Subcutaneous adipose tissue (tissue), 4 donors: ENCODE measurements around the gene LIPA. TPM values are rescaled to one million over a fixed set of nuclear protein-coding genes. Genes with fewer than 3 reads are reported as not detected.

Source experiments
- CTCF ChIP-seq: fragments of 450-650 bp; IDR thresholded peaks from one replicate; pipeline ENCODE4 v1.5.1; 2016; ENCODE audit warnings: low read depth, mild to moderate bottlenecking, control low read depth, antibody characterized with exemption, moderate library complexity
- total RNA-seq, 4 donors: library from RNA; depleted of rRNA; stranded (reverse); fragments of >200 nt; gene quantifications; one replicate each; pipeline ENCODE4 v1.1.0, GENCODE V29; 2016

Gene LIPA
- total RNA-seq, 4 donors from 2014 or later = 77.2 to 1,001 (median 137) TPM

- no peak for TF ChIP-seq CTCF
Observed at GRCh38 chr10:89245802-89246201, 5.8 kb downstream of the LIPA start.

- TF ChIP-seq CTCF = no peak
Observed at GRCh38 chr10:89242840-89243568, 8.6 kb downstream of the LIPA start.

- TF ChIP-seq CTCF = no peak
Observed at GRCh38 chr10:89242345-89242684, 9.3 kb downstream of the LIPA start.

GRCh38 chr10:89241486-89242344 is 9.9 kb downstream of the LIPA start:
- TF ChIP-seq CTCF = no peak

GRCh38 chr10:89241026-89241425 is 10.5 kb downstream of the LIPA start:
- TF ChIP-seq CTCF = no peak

GRCh38 chr10:89240519-89240918 is 11.1 kb downstream of the LIPA start:
- no peak for TF ChIP-seq CTCF

GRCh38 chr10:89238956-89239644 is 12.5 kb downstream of the LIPA start:
- TF ChIP-seq CTCF = no peak
